Spleen (tissue), 11 donors: Measurements from ENCODE around the gene SPTBN1. TPM values are rescaled to one million over a fixed set of nuclear protein-coding genes. Genes with fewer than 3 reads are reported as not detected.

Experiments used
- DNase-seq: peaks from one replicate; pipeline ENCODE4 v3.0.0-alpha.2; 2020
- H3K27ac ChIP-seq, 8 donors: fragments of 200-600 bp; sonication (generic) in 7 of 8; 1 replicate in 4 of 8; 2 replicates in 4 of 8; pipeline versions ENCODE4 v1.5.0 to v1.8.0; 2016 to 2021; ENCODE audit warnings: inconsistent platforms in 4 of 8, mild to moderate bottlenecking in 4 of 8, moderate library complexity in 1 of 8
- H3K27me3 ChIP-seq, 7 donors: fragments of 200-600 bp; sonication (generic) in 6 of 7; replicated peaks in 1 of 7; 1 replicate in 4 of 7; 2 replicates in 3 of 7; pipeline versions ENCODE4 v1.5.0 to v1.8.0; 2016 to 2021; ENCODE audit warnings: inconsistent platforms in 3 of 7, mild to moderate bottlenecking in 1 of 7
- H3K36me3 ChIP-seq, 6 donors: fragments of 200-600 bp; sonication (generic) in 5 of 6; 1 replicate in 4 of 6; 2 replicates in 2 of 6; pipeline versions ENCODE4 v1.5.0 to v1.8.0; 2016 to 2021; ENCODE audit warnings: inconsistent platforms in 2 of 6
- H3K4me1 ChIP-seq, 6 donors: fragments of 200-600 bp; sonication (generic) in 5 of 6; 1 replicate in 3 of 6; 2 replicates in 3 of 6; pipeline versions ENCODE4 v1.5.0 to v1.8.0; 2016 to 2021; ENCODE audit warnings: inconsistent platforms in 3 of 6
- H3K4me3 ChIP-seq, 8 donors: fragments of 200-600 bp; sonication (generic) in 7 of 8; 1 replicate in 4 of 8; 2 replicates in 4 of 8; pipeline versions ENCODE4 v1.5.0 to v1.8.0; 2016 to 2021; ENCODE audit warnings: inconsistent platforms in 4 of 8, mild to moderate bottlenecking in 4 of 8, moderate library complexity in 2 of 8
- H3K9me3 ChIP-seq, 8 donors: fragments of 200-600 bp; sonication (generic) in 7 of 8; 1 replicate in 4 of 8; 2 replicates in 4 of 8; pipeline versions ENCODE4 v1.5.0 to v1.8.0; 2016 to 2021; ENCODE audit warnings: inconsistent platforms in 4 of 8
- CTCF ChIP-seq, 11 experiments: fragments of 200-600 bp in 7 of 11; fragments of 450-650 bp in 4 of 11; sonication (generic) in 4 of 11; IDR thresholded peaks in 8 of 11; conservative IDR thresholded peaks in 3 of 11; 1 replicate in 7 of 11; 2 replicates in 4 of 11; pipeline versions ENCODE4 v1.4.0 to v1.8.0; 2016 to 2021; ENCODE audit warnings: antibody characterized with exemption in 11 of 11, inconsistent platforms in 4 of 11, mild to moderate bottlenecking in 1 of 11
- POLR2A ChIP-seq, 3 donors: fragments of 450-650 bp; IDR thresholded peaks; one replicate each; pipeline ENCODE4 v1.5.1; 2017; ENCODE audit warnings: antibody characterized with exemption in 3 of 3, mild to moderate bottlenecking in 1 of 3
- POLR2AphosphoS5 ChIP-seq, 3 donors: sonication (generic); formaldehyde crosslinking; IDR thresholded peaks; one replicate each; pipeline ENCODE4 v1.5.1; 2017; ENCODE audit warnings: antibody characterized with exemption in 3 of 3
- WGBS, 5 donors: extraction: QIAGEN DNeasy Blood & Tissue Kit in 3 of 5; methylation state at CpG; one replicate each; pipeline versions ENCODE4 v1.1.5 to v1.1.7; 2013 to 2018; 5-methylcytosine and 5-hydroxymethylcytosine counted together
- intact Hi-C: fragments of 100-400 bp; cut with DNase I; formaldehyde crosslinking; loops from one replicate; pipeline ENCODE4 v1.15.0; 2023; ENCODE audit warnings: low total_unique reads
- polyA plus RNA-seq, 3 donors: library from polyadenylated mRNA; stranded (reverse); fragments of 200-250 nt; gene quantifications; one replicate each; pipeline ENCODE4 v1.2.1, GENCODE V29; 2013
- total RNA-seq, 7 donors: library from RNA; depleted of rRNA in 3 of 7; stranded (reverse); fragments of >200 nt in 3 of 7; fragmentation: NEBNext Ultra II Directional in 4 of 7; extraction: Animal tissue kit (Norgen Biotek cat#: 25700) in 4 of 7; gene quantifications; one replicate each; pipeline versions ENCODE4 v1.1.0 to v1.2.1, GENCODE V29; 2016 to 2021
- donor health status: healthy with polysubstance abuse.
- donor health status: DM: no; HTN: no; CAD: no; lungs with moderate emphysema.
- donor health status: DM: no; HTN: no; CAD: no.
- donor health status: Bipolar disorder and iron deficiency.
- donor health status: healthy.
- donor health status: DM: no; HTN: no; CAD: no.
- donor health status: DM: yes; HTN: yes; CAD: no.

Gene SPTBN1
- total and polyA plus RNA-seq, 10 donors: 32.7 to 352 (median 269) TPM

- peaks cover 52 to 97% (median 77%) of the 10 kb centered on the region in 6 donors for H3K4me1 ChIP-seq
- H3K9me3 ChIP-seq: no peaks in the 10 kb centered on the region
- H3K36me3 ChIP-seq: peaks cover 0 to 96% (median 40%) of the 10 kb centered on the region in 6 donors
- H3K27me3 ChIP-seq: no peaks in the 10 kb centered on the region
- TF ChIP-seq CTCF (IDR thresholded peaks at IDR 0.05 in 8 of 11, conservative IDR thresholded peaks at IDR 0.05 in 3 of 11) (no peak), POLR2AphosphoS5 (IDR thresholded peaks at IDR 0.05) (no peak), POLR2A (IDR thresholded peaks at IDR 0.05) (no peak)
- intact Hi-C loops: no loop called here
- DNase-seq: no peak
- WGBS, 5 donors: 64 to 88% (median 76%) methylated on average over 8 to 9 of the region's 9 CpGs
- no peak overlapping the region for H3K4me3 ChIP-seq
- H3K27ac ChIP-seq: peak overlapping the region; percentile 74 to 90 (median 84)
These were observed 180.4 kb downstream of the SPTBN1 start for GRCh38 chr2:54636415-54637139.

GRCh38 chr2:54638103-54638502 lies 182.0 kb downstream of the SPTBN1 start:
- Histone ChIP-seq H3K36me3 (peaks cover 0 to 96% (median 30%) of the 10 kb centered on the region in 6 donors), H3K27ac (peak overlapping the region in 6 of 8 donors; percentile 29 to 89 (median 74)), H3K4me1 (peaks cover 52 to 95% (median 71%) of the 10 kb centered on the region in 6 donors), H3K9me3 (no peaks in the 10 kb centered on the region), H3K4me3 (no peak overlapping the region), H3K27me3 (no peaks in the 10 kb centered on the region)
- TF ChIP-seq CTCF (IDR thresholded peaks at IDR 0.05 in 8 of 11, conservative IDR thresholded peaks at IDR 0.05 in 3 of 11) (no peak), POLR2AphosphoS5 (IDR thresholded peaks at IDR 0.05) (no peak), POLR2A (IDR thresholded peaks at IDR 0.05) (no peak)
- 58 to 78% (median 72%) methylated on average over 3 of the region's 3 CpGs for WGBS, 5 donors
- intact Hi-C loops: no loop called here
- DNase-seq: no peak

GRCh38 chr2:54638774-54639187 lies 182.7 kb downstream of the SPTBN1 start:
- intact Hi-C loops: no loop called here
- TF ChIP-seq CTCF (IDR thresholded peaks at IDR 0.05 in 8 of 11, conservative IDR thresholded peaks at IDR 0.05 in 3 of 11): no peak
- TF ChIP-seq POLR2A (IDR thresholded peaks at IDR 0.05): no peak
- TF ChIP-seq POLR2AphosphoS5 (IDR thresholded peaks at IDR 0.05): no peak
- peak overlapping the region in 7 of 8 donors; percentile 16 to 89 (median 69) for H3K27ac ChIP-seq
- peaks cover 47 to 88% (median 65%) of the 10 kb centered on the region in 6 donors for H3K4me1 ChIP-seq
- 78 to 91% (median 83%) methylated on average over 7 of the region's 7 CpGs for WGBS, 5 donors
- no peaks in the 10 kb centered on the region for H3K9me3 ChIP-seq
- H3K27me3 ChIP-seq: no peaks in the 10 kb centered on the region
- no peak overlapping the region for H3K4me3 ChIP-seq
- no peak for DNase-seq
- peaks cover 0 to 96% (median 33%) of the 10 kb centered on the region in 6 donors for H3K36me3 ChIP-seq

- no peak for TF ChIP-seq CTCF (IDR thresholded peaks at IDR 0.05 in 8 of 11, conservative IDR thresholded peaks at IDR 0.05 in 3 of 11)
- no peak for TF ChIP-seq POLR2A (IDR thresholded peaks at IDR 0.05)
- TF ChIP-seq POLR2AphosphoS5 (IDR thresholded peaks at IDR 0.05): no peak
- peaks cover 39 to 80% (median 56%) of the 10 kb centered on the region in 6 donors for H3K4me1 ChIP-seq
- WGBS, 5 donors: 74 to 80% (median 79%) methylated on average over 4 of the region's 4 CpGs
- no peak overlapping the region for H3K4me3 ChIP-seq
- intact Hi-C loops: no loop called here
- H3K9me3 ChIP-seq: no peaks in the 10 kb centered on the region
- H3K36me3 ChIP-seq: peaks cover 0 to 96% (median 40%) of the 10 kb centered on the region in 6 donors
- H3K27me3 ChIP-seq: no peaks in the 10 kb centered on the region
- DNase-seq: no peak
- peak overlapping the region in 7 of 8 donors; percentile 16 to 89 (median 67) for H3K27ac ChIP-seq
These were observed 183.5 kb downstream of the SPTBN1 start for GRCh38 chr2:54639609-54640008.
